Hair follicle dermal papilla cell (primary cell): ENCODE measurements around the gene GALM. TPM values are rescaled to one million over a fixed set of nuclear protein-coding genes. Genes with fewer than 3 reads are reported as not detected.

Source experiments
- total RNA-seq: library from RNA; depleted of rRNA; stranded (reverse); fragments of >200 nt; gene quantifications from 2 replicates; pipeline ENCODE4 v1.2.3, GENCODE V29; 2012

Gene GALM
- total RNA-seq: 12.4 and 13.5 TPM in 2 replicates

DNA sequence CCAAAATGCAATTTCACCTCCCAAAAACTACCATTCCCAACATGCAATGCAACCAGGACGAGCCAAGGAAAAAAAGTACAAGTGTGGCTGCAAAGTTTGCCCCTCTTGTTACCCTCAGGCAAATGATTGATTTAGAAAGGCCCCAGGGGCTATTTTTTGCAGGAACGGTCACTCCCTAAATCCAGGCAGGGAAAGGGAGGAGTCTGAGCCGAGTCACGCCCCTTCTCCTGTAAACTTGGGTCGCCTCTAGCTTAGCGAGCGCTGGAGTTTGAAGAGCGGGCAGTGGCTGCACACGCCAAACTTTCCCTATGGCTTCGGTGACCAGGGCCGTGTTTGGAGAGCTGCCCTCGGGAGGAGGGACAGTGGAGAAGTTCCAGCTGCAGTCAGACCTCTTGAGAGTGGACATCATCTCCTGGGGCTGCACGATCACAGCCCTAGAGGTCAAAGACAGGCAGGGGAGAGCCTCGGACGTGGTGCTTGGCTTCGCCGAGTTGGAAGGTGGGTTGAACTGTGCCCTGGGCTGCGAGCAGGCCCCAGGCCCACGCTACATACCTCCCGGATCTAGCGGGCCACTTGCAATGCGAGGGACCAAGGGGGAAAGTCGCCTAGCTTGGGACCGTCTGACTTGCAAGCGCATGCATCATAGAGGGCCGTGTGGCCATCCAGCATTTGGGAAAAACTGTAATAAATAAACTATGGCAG lies at the start of gene GALM:
TSS of gene GALM (plus strand) at position 261 of the 702 bp plus-strand sequence. CDS start at position 309, 48 bp downstream.

GRCh38 chr2:38750891-38751595 lies 85.1 kb downstream of the GALM start, which contains the start of gene SRSF7:
SRSF7 (minus strand) TSS chr2:38751361; CDS start chr2:38751256, 105 bp downstream.

Other genes starting within 250 kb of the GALM start
- 32.8 and 45.9 TPM in 2 replicates for gene HNRNPLL, start 63.2 kb upstream of the GALM start, total RNA-seq
- gene SRSF7, start 85.2 kb downstream of the GALM start, total RNA-seq: 76.6 and 82.3 TPM in 2 replicates
- gene GEMIN6, start 112.1 kb downstream of the GALM start, total RNA-seq: 3.9 and 6.2 TPM in 2 replicates
- gene DHX57, start 209.8 kb downstream of the GALM start, total RNA-seq: 17.5 and 22.7 TPM in 2 replicates
- 10.4 and 16.4 TPM in 2 replicates for gene MORN2, start 209.9 kb downstream of the GALM start, total RNA-seq
- 0.32 and 0.61 TPM in 2 replicates for gene ARHGEF33, start 223.8 kb downstream of the GALM start, total RNA-seq